Kidney tubule cell (primary cell): ENCODE measurements around the gene ZNF862.

ENCODE experiments used
- DNase-seq: peaks from one replicate; pipeline ENCODE4 v3.0.0-alpha.2; 2018; ENCODE audit warnings: low spot score

ZNF862 gene

GRCh38 chr7:149867762-149868622, 29.8 kb downstream of the ZNF862 start:
- DNase-seq = no peak

- no peak for DNase-seq
Measured at GRCh38 chr7:149868623-149869290, 30.6 kb downstream of the ZNF862 start.

GRCh38 chr7:149869291-149869650, 31.1 kb downstream of the ZNF862 start:
- no peak for DNase-seq

- DNase-seq = no peak
Measured at GRCh38 chr7:149869867-149870266, 31.7 kb downstream of the ZNF862 start.

GRCh38 chr7:149870274-149870673, 32.1 kb downstream of the ZNF862 start:
- DNase-seq = no peak

GRCh38 chr7:149870701-149871483, 32.7 kb downstream of the ZNF862 start:
- DNase-seq = no peak

GRCh38 chr7:149871576-149871975, 33.4 kb downstream of the ZNF862 start:
- DNase-seq = no peak

GRCh38 chr7:149872419-149873073, 34.4 kb downstream of the ZNF862 start:
- DNase-seq = peak; percentile 83

- DNase-seq = peak; percentile 96
Measured at GRCh38 chr7:149873074-149873969, 35.1 kb downstream of the ZNF862 start, which contains the start of gene ATP6V0E2. TSS of gene ATP6V0E2 (plus strand) at chr7:149873969. CDS start at chr7:149874066, 97 bp downstream.

- DNase-seq = no peak
Measured at GRCh38 chr7:149873970-149874643, 35.9 kb downstream of the ZNF862 start.

GRCh38 chr7:149874644-149875028, 36.5 kb downstream of the ZNF862 start:
- no peak for DNase-seq

- DNase-seq = no peak
Measured at GRCh38 chr7:149875396-149875795, 37.2 kb downstream of the ZNF862 start.

GRCh38 chr7:149877890-149878522, 39.8 kb downstream of the ZNF862 start:
- DNase-seq = no peak

GRCh38 chr7:149878523-149878921, 40.3 kb downstream of the ZNF862 start:
- no peak for DNase-seq

GRCh38 chr7:149879271-149879743, 41.1 kb downstream of the ZNF862 start:
- no peak for DNase-seq

GRCh38 chr7:149879766-149880637, 41.8 kb downstream of the ZNF862 start:
- DNase-seq = no peak

- DNase-seq = no peak
Measured at GRCh38 chr7:149880638-149881311, 42.6 kb downstream of the ZNF862 start.
